VCaP (cell line): Measurements from ENCODE around the gene C3orf22.
"Not testable (repeated sequence)": the region's sequence is repeated elsewhere in the genome, so short reads cannot be mapped to it uniquely, and the experiment has no call there.

ENCODE experiments used
- H3K27ac ChIP-seq: fragments of 450-650 bp; 2 replicates; pipeline ENCODE4 v1.5.1; 2017
- TF ChIP-seq, protein P1 (sequence below): fragments of 450-650 bp; conservative IDR thresholded peaks from 2 replicates; pipeline ENCODE4 v1.5.1; 2017; ENCODE audit warnings: mild to moderate bottlenecking, moderate library complexity

Gene C3orf22, protein sequence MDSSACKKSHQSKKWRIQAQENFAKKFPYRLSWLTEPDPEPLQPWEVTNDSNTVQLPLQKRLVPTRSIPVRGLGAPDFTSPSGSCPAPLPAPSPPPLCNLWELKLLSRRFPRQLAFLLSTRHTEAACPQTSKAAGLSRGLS

DNA sequence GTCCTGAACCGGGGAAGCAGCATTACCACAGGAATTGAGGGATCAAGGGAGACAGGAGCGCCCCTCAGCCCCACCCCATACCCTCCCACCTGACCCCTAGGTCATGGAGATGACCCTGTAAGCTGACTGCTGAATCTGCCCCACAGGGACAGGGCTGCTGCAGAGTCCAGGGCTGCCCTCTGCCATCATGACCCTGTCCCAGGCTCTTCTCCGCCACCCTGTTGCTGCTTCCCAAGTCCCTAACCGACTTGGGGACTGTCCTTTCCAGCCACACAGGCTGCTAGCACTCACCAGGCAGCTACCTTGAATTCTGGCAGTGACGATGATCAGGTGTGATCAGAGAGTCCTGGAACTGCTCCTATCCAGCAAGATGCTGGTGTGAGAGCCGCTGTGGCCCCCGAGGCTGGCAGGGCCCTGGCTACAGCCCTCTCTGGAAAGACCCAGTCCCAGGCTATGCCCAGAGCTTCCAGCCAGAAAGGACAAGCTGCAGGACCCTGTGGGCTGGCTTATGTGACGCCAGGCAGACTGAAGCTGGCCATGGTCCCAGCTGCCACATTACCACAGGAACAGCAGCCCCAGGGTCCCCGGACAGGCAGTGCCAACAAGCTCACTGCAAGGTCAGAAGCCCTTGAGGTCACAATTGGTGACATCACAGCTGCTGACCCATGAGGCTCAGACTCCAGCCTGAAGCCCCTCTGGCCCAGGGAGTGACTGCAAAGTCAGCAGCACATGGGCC lies at the start of gene C3orf22:
Gene C3orf22, minus strand, starts transcription at position 597 of the 736 bp plus-strand sequence. CDS start 5,542 bp downstream, outside the sequence.
- H3K27ac ChIP-seq = no peak within 1 kb of the TSS
- TF ChIP-seq, protein P1, sequence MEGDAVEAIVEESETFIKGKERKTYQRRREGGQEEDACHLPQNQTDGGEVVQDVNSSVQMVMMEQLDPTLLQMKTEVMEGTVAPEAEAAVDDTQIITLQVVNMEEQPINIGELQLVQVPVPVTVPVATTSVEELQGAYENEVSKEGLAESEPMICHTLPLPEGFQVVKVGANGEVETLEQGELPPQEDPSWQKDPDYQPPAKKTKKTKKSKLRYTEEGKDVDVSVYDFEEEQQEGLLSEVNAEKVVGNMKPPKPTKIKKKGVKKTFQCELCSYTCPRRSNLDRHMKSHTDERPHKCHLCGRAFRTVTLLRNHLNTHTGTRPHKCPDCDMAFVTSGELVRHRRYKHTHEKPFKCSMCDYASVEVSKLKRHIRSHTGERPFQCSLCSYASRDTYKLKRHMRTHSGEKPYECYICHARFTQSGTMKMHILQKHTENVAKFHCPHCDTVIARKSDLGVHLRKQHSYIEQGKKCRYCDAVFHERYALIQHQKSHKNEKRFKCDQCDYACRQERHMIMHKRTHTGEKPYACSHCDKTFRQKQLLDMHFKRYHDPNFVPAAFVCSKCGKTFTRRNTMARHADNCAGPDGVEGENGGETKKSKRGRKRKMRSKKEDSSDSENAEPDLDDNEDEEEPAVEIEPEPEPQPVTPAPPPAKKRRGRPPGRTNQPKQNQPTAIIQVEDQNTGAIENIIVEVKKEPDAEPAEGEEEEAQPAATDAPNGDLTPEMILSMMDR = no peak

DNA sequence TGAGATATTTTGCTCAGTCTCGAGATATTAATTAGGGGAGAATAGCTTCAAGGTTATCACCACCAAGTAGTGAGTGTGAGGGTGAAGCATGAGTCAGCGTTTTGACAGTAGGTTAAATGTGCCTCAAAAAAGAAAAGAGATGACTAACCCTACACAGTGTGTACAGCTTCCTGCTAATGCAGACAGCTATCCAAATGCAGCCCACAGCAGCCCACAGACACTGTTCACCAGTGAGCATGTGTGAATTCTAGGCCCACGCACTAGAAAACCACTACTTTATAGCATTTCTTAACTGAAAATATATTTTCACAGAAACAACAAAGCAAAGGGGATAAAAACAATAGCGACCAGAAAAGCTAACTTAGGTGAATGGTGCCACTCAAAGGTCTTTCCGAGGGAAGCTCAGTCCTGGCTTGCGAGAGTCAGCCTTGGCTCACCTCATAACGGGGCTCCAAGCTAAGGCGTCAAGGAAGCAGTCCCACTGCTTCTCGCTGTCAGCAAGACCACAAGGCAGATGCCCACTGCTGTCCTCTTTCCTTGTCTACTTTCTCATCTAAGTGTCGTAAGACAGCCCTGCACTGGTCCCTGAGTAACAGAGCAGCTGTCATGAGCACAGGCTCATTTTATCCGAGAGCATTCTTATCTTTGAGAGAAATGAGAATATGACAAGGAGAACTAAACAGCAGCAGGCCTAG lies 48.6 kb upstream of the C3orf22 start:
- TF ChIP-seq, protein P1 = no peak
- H3K27ac ChIP-seq = no peak overlapping the region

DNA sequence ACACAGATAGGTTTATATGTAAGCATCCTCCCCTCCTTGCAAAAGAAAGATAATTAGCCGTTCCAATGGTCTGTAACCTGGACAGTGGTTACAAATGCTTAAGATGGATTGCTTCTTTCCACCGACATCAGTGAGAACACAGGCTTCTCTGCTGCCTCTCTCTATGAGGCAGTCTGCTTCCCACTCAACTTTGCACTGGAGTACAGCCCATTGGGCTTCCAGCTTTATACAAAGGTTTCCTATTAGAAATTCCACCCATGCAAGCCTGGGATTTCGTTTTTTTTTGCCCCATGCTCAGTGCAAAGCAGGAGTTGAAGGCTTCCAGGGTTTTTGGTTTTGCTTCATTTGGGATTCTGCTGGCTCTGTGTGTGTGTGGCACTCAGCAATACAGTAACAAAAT lies 47.3 kb upstream of the C3orf22 start:
- TF ChIP-seq, protein P1 = no peak
- no peak overlapping the region for H3K27ac ChIP-seq

DNA sequence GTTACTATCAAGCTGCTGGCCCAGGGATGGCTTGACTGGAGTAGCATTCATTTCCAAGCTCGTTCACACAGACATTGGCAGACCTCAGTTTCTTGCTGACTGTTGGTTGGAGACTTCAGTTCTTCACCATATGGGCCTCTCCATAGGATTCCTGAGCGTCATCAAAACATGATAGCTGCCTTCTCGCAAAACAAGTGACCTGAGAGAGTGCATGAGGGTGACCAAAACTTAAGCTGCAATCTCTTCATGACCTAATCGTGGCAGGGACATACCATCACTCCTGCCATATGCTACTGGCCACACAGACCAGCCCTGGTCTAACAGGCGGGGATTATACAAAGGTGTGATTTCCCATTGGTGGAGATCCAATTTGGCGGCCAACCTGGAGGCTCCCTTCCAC lies 46.0 kb upstream of the C3orf22 start:
- H3K27ac ChIP-seq = no peak overlapping the region
- TF ChIP-seq, protein P1 = no peak

DNA sequence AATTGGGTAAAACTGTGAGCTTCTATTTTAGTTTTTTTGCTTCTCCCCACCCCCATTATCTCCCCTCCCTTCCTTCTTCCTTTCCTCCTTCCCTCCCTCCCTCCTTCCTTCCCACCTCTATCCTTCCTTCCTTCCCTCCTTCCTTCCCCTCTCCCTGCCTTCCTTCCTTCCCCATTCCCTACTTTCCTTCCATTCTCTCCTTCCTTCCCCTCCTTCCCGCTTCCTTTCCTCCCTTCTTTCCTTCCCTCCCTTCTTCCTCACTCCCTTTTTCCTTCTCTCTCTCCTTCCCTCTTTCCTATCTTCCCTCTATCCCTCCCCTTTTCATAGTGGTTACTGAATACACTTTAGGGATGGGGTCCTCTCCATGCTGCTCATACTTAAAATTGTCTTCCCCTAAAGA lies 40.4 kb upstream of the C3orf22 start:
- no peak overlapping the region for H3K27ac ChIP-seq
- TF ChIP-seq, protein P1 = no peak

DNA sequence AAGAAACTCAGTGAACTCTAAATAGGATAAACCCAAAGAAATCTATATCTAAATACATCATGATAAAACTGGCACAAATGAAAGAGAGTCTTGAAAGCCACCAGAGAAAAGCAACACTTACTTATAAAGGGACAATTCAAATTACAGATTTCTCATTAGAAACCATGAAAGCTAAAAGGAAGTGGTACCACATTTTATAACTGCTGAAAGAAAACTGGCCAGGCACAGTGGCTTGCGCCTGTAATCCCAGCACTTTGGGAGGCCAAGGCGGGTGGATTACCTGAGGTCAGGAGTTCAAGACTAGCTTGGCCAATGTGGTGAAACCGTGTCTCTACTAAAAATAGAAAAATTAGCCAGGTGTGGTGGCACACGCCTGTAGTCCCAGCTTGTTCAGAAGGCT lies 36.7 kb upstream of the C3orf22 start:
- H3K27ac ChIP-seq = not testable (repeated sequence)

DNA sequence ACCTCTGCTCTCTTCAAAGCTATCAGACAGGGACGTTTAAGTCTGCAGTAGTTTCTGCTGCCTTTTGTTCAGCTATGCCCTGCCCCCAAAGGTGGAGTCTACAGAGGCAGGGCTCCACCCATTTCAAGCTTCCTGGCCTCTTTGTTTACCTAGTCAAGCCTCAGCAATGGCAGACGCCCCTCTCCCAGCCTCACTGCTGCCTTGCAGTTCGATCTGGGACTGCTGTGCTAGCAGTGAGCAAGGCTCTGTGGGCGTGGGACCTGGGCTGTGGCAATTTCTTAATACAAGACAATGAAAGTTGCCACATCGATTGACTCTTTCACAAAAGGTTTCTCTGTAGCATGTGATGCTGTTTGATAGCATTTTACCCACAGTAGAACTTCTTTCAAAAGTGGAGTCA lies 32.8 kb upstream of the C3orf22 start:
- not testable (repeated sequence) for H3K27ac ChIP-seq

DNA sequence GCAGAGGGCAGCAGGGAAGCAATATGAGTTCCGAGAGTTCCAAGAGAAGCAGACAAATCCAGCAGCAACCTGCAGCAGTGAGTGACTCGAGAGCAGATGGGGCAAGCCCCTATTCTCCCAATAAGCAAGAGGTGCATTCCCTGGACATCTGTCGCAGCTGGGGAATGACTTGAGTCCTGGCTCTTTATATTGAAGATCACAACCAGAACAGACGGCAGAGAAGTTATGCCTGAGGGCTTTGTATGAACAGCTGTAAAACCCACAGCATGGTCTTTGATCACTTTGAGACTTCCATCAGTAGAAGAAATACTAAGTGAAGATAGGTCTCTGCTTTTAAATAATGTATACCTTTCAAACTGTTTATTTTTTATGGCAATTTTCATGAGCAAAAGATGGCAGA lies 23.6 kb upstream of the C3orf22 start:
- no peak overlapping the region for H3K27ac ChIP-seq
- TF ChIP-seq, protein P1 = no peak
